Karpas-422 (cell line): Measurements from ENCODE around the gene ARID2. TPM values are rescaled to one million over a fixed set of nuclear protein-coding genes. Genes with fewer than 3 reads are reported as not detected.
A peak's percentile ranks its signal among the peaks of the same experiment; 100 is the strongest.

Experiments
- DNase-seq: peaks from one replicate; pipeline ENCODE4 v3.0.0-alpha.2; 2015
- H2AFZ ChIP-seq: fragments of 200-600 bp; sonication (generic); 2 replicates; pipeline ENCODE4 v1.6.1; 2014; ENCODE audit warnings: antibody characterized with exemption, low read length, mixed read lengths
- H3K27ac ChIP-seq: fragments of 200-600 bp; sonication (generic); 2 replicates; pipeline ENCODE4 v1.5.1; 2014; ENCODE audit warnings: mild to moderate bottlenecking, low read length, moderate library complexity
- H3K27me3 ChIP-seq: fragments of 200-600 bp; sonication (generic); 2 replicates; pipeline ENCODE4 v1.6.1; 2014; ENCODE audit warnings: low read length, mixed read lengths
- H3K36me3 ChIP-seq: fragments of 200-600 bp; sonication (generic); 2 replicates; pipeline ENCODE4 v1.6.1; 2014; ENCODE audit warnings: low read length, mixed read lengths; ENCODE audit not compliant: insufficient read depth
- H3K4me1 ChIP-seq: fragments of 200-600 bp; sonication (generic); 2 replicates; pipeline ENCODE4 v1.6.1; 2014; ENCODE audit warnings: mild to moderate bottlenecking, low read length, mixed read lengths
- H3K4me2 ChIP-seq: fragments of 200-600 bp; sonication (generic); 2 replicates; pipeline ENCODE4 v1.6.1; 2014; ENCODE audit warnings: low read length, low read depth, mild to moderate bottlenecking; ENCODE audit not compliant: poor library complexity, severe bottlenecking
- H3K4me3 ChIP-seq: fragments of 200-600 bp; sonication (generic); 2 replicates; pipeline ENCODE4 v1.5.1; 2014; ENCODE audit warnings: mild to moderate bottlenecking, antibody characterized with exemption, low read length, mixed read lengths
- H3K79me2 ChIP-seq: fragments of 200-600 bp; sonication (generic); 2 replicates; pipeline ENCODE4 v1.6.1; 2014; ENCODE audit warnings: mild to moderate bottlenecking, low read length, mixed read lengths
- H3K9ac ChIP-seq: fragments of 200-600 bp; sonication (generic); 2 replicates; pipeline ENCODE4 v1.6.0; 2014; ENCODE audit warnings: low read length
- H3K9me2 ChIP-seq: fragments of 200-600 bp; sonication (generic), shearing (Covaris generic); replicated peaks from 2 replicates; pipeline ENCODE4 v1.6.0; 2014; ENCODE audit warnings: mild to moderate bottlenecking, low read length, moderate library complexity; ENCODE audit not compliant: insufficient read depth
- H3K9me3 ChIP-seq: fragments of 300-700, 200-600 bp; sonication (generic); 2 replicates; pipeline ENCODE4 v1.6.1; 2014; ENCODE audit warnings: low read length, mixed read lengths
- H4K20me1 ChIP-seq: fragments of 200-600 bp; sonication (generic); 2 replicates; pipeline ENCODE4 v1.6.1; 2014; ENCODE audit warnings: mild to moderate bottlenecking, antibody characterized with exemption, low read length, low read depth; ENCODE audit not compliant: insufficient read depth
- total RNA-seq: library from RNA; depleted of rRNA; stranded (reverse); fragments of >200 nt; shearing (Covaris generic); gene quantifications from 2 replicates; pipeline ENCODE4 v1.2.3, GENCODE V29; 2014; ENCODE audit warnings: low replicate concordance

The ARID2 gene
- total RNA-seq, 1 experiment from 2014 or later = 61.9 TPM

DNA sequence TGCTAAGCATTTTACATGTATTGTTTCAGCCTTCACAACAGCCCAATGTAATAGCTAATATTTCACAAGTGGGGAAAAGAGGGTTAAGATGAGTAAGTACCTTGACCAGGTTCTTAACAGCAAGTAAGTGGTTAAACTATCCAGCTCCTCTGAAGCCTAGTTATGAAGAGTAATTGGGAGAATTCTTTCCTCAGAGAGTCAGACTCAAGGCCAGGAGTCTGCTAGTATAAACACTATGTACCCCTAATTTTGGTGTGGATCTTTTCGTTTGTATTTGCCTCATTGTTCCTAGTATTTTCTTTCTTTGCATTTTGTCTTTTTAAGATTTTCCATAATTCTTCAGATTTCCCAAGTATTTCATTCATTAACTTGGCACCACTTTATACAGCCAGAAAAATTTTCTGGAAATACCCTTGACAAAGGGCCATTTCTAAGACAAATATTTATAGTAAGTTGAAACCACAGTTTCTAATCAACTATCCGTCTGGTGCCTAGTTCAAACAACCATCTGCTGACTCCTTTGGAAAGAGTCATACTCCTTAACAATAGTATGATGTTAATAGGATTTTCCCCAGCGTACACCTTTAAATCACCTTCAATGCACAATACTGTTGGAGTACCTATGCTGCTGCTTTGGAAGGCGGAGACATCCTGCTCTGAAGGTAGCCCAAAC is 179.7 kb downstream of the ARID2 start:
- H3K27me3 ChIP-seq = no peaks in the 10 kb centered on the region
- H3K9me3 ChIP-seq = no peaks in the 10 kb centered on the region
- no peaks in the 10 kb centered on the region for H3K9me2 ChIP-seq
- H4K20me1 ChIP-seq = no peaks in the 10 kb centered on the region
- no peak overlapping the region for H2AFZ ChIP-seq
- H3K4me2 ChIP-seq = peak overlapping the region; percentile 79
- no peak for DNase-seq
- peaks cover 8% of the 10 kb centered on the region for H3K79me2 ChIP-seq
- peaks cover 90% of the 10 kb centered on the region for H3K4me1 ChIP-seq
- H3K36me3 ChIP-seq = peaks cover 20% of the 10 kb centered on the region
- H3K9ac ChIP-seq = no peak overlapping the region
- peak overlapping the region; percentile 97 for H3K27ac ChIP-seq
- no peak overlapping the region for H3K4me3 ChIP-seq

DNA sequence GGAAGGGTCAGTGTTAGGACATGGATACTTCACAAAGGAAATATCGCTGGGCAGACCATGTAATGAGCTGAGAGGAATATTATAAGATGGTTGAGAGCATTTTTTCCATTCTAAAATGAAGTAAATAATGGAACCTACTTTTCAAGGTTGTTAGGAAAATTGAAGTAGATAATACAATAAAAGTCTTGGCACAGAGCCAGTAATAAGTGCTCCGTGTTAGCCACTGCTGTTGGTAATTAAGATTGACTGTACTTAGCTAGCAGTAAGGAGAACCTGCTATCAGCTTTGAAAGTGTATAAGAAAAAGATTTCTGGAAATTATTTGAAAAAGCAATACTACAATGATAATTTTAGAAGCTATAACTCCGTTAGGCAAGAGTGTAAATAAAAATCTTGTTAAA is 183.3 kb downstream of the ARID2 start:
- DNase-seq = no peak
- Histone ChIP-seq H3K36me3 (peaks cover 20% of the 10 kb centered on the region), H3K79me2 (peaks cover 4% of the 10 kb centered on the region; the same call in 1 of the 2 replicates), H3K27ac (peak overlapping the region; percentile 93), H3K9ac (peak overlapping the region; percentile 53), H3K9me2 (no peaks in the 10 kb centered on the region), H4K20me1 (no peaks in the 10 kb centered on the region), H2AFZ (no peak overlapping the region), H3K9me3 (no peaks in the 10 kb centered on the region), H3K4me1 (peaks cover 83% of the 10 kb centered on the region), H3K4me3 (peak overlapping the region; percentile 50; the same call in 1 of the 2 replicates), H3K4me2 (peak overlapping the region; percentile 66), H3K27me3 (no peaks in the 10 kb centered on the region)

DNA sequence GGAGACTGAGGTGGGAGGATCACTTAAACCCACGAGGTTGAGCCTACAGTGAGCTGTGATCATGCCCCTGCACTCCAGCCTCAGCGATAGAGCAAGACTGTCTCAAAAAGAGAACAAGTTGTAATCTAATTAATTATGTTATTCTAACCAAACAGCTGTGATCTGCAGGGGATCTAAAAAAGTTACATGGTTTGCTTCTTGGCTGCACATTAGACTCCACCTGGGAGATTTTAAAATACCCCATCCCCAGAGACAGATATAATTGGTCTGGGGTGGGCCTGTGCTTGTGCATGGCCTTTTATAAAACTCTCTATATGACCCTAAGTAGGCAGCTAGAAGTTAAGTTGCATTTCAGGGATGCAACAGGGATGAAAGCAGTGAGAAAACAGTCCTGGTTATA is 184.1 kb downstream of the ARID2 start:
- H3K9me3 ChIP-seq = no peaks in the 10 kb centered on the region
- H3K4me2 ChIP-seq = peak overlapping the region; percentile 66
- H3K27ac ChIP-seq = peak overlapping the region; percentile 93
- H2AFZ ChIP-seq = no peak overlapping the region
- H4K20me1 ChIP-seq = no peaks in the 10 kb centered on the region
- peak overlapping the region; percentile 50 for H3K4me3 ChIP-seq
- peak overlapping the region; percentile 53 for H3K9ac ChIP-seq
- peaks cover 4% of the 10 kb centered on the region; the same call in 1 of the 2 replicates for H3K79me2 ChIP-seq
- peak; percentile 87 for DNase-seq
- H3K9me2 ChIP-seq = no peaks in the 10 kb centered on the region
- H3K4me1 ChIP-seq = peaks cover 75% of the 10 kb centered on the region
- H3K36me3 ChIP-seq = peaks cover 19% of the 10 kb centered on the region
- no peaks in the 10 kb centered on the region for H3K27me3 ChIP-seq

- Histone ChIP-seq H3K9me3 (no peaks in the 10 kb centered on the region), H3K4me2 (peak overlapping the region; percentile 66)
These were observed 184.6 kb downstream of the ARID2 start for GRCh38 chr12:45914090-45914489.

DNA sequence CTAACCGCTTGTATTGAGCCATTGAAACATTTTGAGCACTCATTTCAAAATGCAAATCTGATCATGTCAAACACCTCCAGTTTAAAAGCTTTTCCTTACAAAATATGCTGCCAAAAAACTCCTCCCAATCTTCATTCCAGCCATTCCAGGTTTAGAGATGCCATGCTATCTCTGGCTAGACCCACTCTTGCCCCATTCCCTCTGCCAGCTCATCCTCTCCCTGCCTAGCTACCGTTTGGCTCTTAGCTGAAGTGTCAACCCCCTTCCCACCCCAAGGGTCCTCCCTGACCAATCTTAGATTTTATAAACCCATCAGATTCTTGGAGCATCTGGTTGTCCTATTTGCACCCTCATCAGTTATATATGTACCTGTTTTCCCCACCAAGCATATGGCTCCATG is 185.9 kb downstream of the ARID2 start:
- DNase-seq = no peak
- Histone ChIP-seq H3K9me2 (no peaks in the 10 kb centered on the region), H3K9ac (no peak overlapping the region), H3K4me1 (peaks cover 63% of the 10 kb centered on the region), H3K27me3 (no peaks in the 10 kb centered on the region), H2AFZ (no peak overlapping the region), H3K4me2 (no peak overlapping the region), H3K79me2 (no peaks in the 10 kb centered on the region), H3K36me3 (peaks cover 17% of the 10 kb centered on the region; the same call in 1 of the 2 replicates), H3K27ac (peak overlapping the region; percentile 73), H3K4me3 (no peak overlapping the region), H3K9me3 (no peaks in the 10 kb centered on the region), H4K20me1 (no peaks in the 10 kb centered on the region)

More at GRCh38 chr12:45914090-45914489, 184.6 kb downstream of the ARID2 start:
- Histone ChIP-seq H3K27me3 (no peaks in the 10 kb centered on the region), H3K36me3 (peaks cover 18% of the 10 kb centered on the region; the same call in 1 of the 2 replicates), H3K79me2 (no peaks in the 10 kb centered on the region; the same call in 1 of the 2 replicates), H3K4me3 (peak overlapping the region; percentile 33), H3K4me1 (peaks cover 70% of the 10 kb centered on the region), H3K9me2 (no peaks in the 10 kb centered on the region), H3K27ac (peak overlapping the region; percentile 93), H3K9ac (peak overlapping the region; percentile 35; the same call in 1 of the 2 replicates), H2AFZ (no peak overlapping the region), H4K20me1 (no peaks in the 10 kb centered on the region)
- peak; percentile 84 for DNase-seq

DNA sequence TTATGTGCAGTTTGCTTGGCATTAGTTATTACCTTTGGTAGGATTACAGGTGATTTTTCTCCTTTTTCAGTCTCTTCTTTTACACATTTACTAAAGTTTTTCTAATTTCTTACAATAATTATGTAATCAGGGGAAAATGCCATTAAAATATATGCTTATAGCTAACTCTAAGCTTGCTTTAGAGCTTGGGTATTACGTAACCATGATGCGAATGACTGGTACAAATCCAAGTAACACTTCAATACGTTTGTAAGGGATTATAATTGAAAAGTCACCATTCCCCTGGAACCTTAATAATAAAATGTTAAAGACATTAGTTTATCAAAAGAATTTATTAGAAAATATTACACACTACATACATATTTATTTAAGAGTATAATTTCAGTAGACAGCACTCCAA is 189.3 kb downstream of the ARID2 start:
- Histone ChIP-seq H2AFZ (no peak overlapping the region), H3K9me3 (no peaks in the 10 kb centered on the region), H3K9ac (no peak overlapping the region), H3K27ac (no peak overlapping the region), H3K4me2 (no peak overlapping the region), H3K79me2 (peaks cover 4% of the 10 kb centered on the region; the same call in 1 of the 2 replicates), H3K4me1 (peaks cover 29% of the 10 kb centered on the region), H3K27me3 (no peaks in the 10 kb centered on the region), H4K20me1 (no peaks in the 10 kb centered on the region), H3K36me3 (peaks cover 36% of the 10 kb centered on the region; the same call in 1 of the 2 replicates), H3K9me2 (no peaks in the 10 kb centered on the region), H3K4me3 (no peak overlapping the region)
- no peak for DNase-seq

DNA sequence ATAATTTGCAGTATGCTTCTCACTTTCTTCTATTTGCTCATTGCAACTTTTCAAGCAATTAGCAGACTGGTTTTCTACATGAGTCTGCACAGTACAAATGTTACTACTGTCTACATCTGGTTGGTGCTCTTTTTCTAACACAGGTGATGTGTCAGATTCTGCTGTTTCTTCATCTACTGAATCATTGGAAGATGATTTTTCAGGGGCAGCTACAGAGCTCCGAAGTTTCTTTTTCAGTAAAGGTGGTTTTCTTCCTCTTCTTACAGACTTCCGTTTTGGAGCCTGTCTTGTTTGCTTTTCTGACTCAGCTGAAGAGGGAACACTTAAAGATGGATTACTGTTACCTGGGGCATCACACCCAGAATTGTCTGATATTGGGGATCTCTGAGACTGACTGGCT is 198.8 kb downstream of the ARID2 start:
- no peaks in the 10 kb centered on the region for H3K9me2 ChIP-seq
- DNase-seq = no peak
- H3K9ac ChIP-seq = no peak overlapping the region
- no peak overlapping the region for H2AFZ ChIP-seq
- no peak overlapping the region for H3K4me2 ChIP-seq
- peaks cover 80% of the 10 kb centered on the region for H3K36me3 ChIP-seq
- H4K20me1 ChIP-seq = no peaks in the 10 kb centered on the region
- no peak overlapping the region for H3K4me3 ChIP-seq
- H3K27ac ChIP-seq = no peak overlapping the region
- H3K4me1 ChIP-seq = peaks cover 4% of the 10 kb centered on the region
- H3K79me2 ChIP-seq = peaks cover 45% of the 10 kb centered on the region
- no peaks in the 10 kb centered on the region for H3K27me3 ChIP-seq
- H3K9me3 ChIP-seq = no peaks in the 10 kb centered on the region

- H3K9me3 ChIP-seq = no peaks in the 10 kb centered on the region
- no peak overlapping the region for H3K9ac ChIP-seq
- no peaks in the 10 kb centered on the region for H3K9me2 ChIP-seq
- DNase-seq = no peak
- H3K4me2 ChIP-seq = no peak overlapping the region
- no peaks in the 10 kb centered on the region for H3K27me3 ChIP-seq
- H3K27ac ChIP-seq = no peak overlapping the region
- H3K79me2 ChIP-seq = peaks cover 60% of the 10 kb centered on the region
- H3K4me1 ChIP-seq = peaks cover 25% of the 10 kb centered on the region
- H4K20me1 ChIP-seq = no peaks in the 10 kb centered on the region
- H3K36me3 ChIP-seq = peaks cover 67% of the 10 kb centered on the region
- no peak overlapping the region for H2AFZ ChIP-seq
- no peak overlapping the region for H3K4me3 ChIP-seq
These were observed 200.9 kb downstream of the ARID2 start for GRCh38 chr12:45930369-45930768.
